GM19351 (cell line): ENCODE measurements around the gene SPTBN2.
"Not testable (repeated sequence)": the region's sequence is repeated elsewhere in the genome, so short reads cannot be mapped to it uniquely, and the experiment has no call there.

Source experiments
- ATAC-seq: cut with Tn5 transposase; IDR thresholded peaks from one replicate; pipeline ENCODE4 v1.9.1; 2021; ENCODE audit warnings: mild to moderate bottlenecking, moderate library complexity; ENCODE audit not compliant: unreplicated experiment

Gene SPTBN2

GRCh38 chr11:66724167-66724566 is 4.8 kb downstream of the SPTBN2 start:
- not testable (repeated sequence) for ATAC-seq

GRCh38 chr11:66723693-66724092 is 5.3 kb downstream of the SPTBN2 start:
- ATAC-seq: no peak

GRCh38 chr11:66722745-66723651 is 6.0 kb downstream of the SPTBN2 start:
- ATAC-seq: no peak

GRCh38 chr11:66721939-66722338 is 7.1 kb downstream of the SPTBN2 start:
- no peak for ATAC-seq

- ATAC-seq: no peak
These were observed 8.0 kb downstream of the SPTBN2 start for GRCh38 chr11:66720899-66721470.

- ATAC-seq: no peak
These were observed 8.7 kb downstream of the SPTBN2 start for GRCh38 chr11:66720223-66720898.

GRCh38 chr11:66719111-66719872 is 9.7 kb downstream of the SPTBN2 start:
- no peak for ATAC-seq

- no peak for ATAC-seq
These were observed 10.6 kb downstream of the SPTBN2 start for GRCh38 chr11:66718320-66718971.

- ATAC-seq: no peak
These were observed 11.1 kb downstream of the SPTBN2 start for GRCh38 chr11:66717925-66718319.

GRCh38 chr11:66716996-66717395 is 12.0 kb downstream of the SPTBN2 start:
- no peak for ATAC-seq

GRCh38 chr11:66715346-66716085 is 13.5 kb downstream of the SPTBN2 start:
- ATAC-seq: no peak

GRCh38 chr11:66713746-66714480 is 15.1 kb downstream of the SPTBN2 start:
- ATAC-seq: no peak

GRCh38 chr11:66710384-66710930 is 18.6 kb downstream of the SPTBN2 start:
- no peak for ATAC-seq

- ATAC-seq: no peak
These were observed 20.3 kb downstream of the SPTBN2 start for GRCh38 chr11:66708701-66709100.

GRCh38 chr11:66708094-66708493 is 20.9 kb downstream of the SPTBN2 start:
- no peak for ATAC-seq

GRCh38 chr11:66707486-66707885 is 21.5 kb downstream of the SPTBN2 start:
- ATAC-seq: no peak

GRCh38 chr11:66706989-66707388 is 22.0 kb downstream of the SPTBN2 start:
- no peak for ATAC-seq

GRCh38 chr11:66705587-66706335 is 23.3 kb downstream of the SPTBN2 start:
- no peak for ATAC-seq
